Activated naive CD4-positive, alpha-beta T cell treated with anti-CD3 and anti-CD28 coated beads, Interleukin-2, amount 50 U/mL, for 16 hours (primary cell): Measurements from ENCODE around the gene KLHL18.
"Not testable (repeated sequence)": the region's sequence is repeated elsewhere in the genome, so short reads cannot be mapped to it uniquely, and the experiment has no call there.

ENCODE experiments used
- DNase-seq: peaks from one replicate; pipeline ENCODE4 v3.0.0-alpha.2; 2020

Gene KLHL18

DNA sequence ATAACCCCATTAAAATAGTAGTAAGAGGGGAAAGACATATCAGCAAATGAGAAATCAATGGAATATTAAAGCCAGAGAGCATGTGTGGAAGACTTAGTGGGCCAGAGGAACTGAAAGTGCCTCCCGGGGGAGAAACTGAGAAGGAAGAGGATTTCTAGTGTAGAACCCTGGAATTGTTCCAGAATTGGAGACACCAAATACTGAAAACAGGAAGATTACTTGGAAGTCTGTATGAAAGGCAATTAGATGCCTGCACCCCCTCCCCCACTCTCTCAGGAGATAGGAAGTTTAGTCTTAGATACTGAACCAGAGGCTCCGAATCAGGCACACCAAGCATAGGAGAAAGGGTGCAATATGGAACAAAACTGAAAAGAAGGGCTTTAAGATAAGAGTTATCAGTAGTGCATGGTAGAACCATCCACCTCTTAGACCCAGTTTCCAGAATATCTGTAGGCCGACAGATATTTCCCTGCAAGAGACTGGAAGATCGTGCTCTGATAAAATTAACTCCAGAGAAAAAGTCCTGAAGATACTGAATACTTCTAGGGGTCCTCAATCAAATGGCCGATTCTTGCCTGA, 32.4 kb downstream of the KLHL18 start:
- DNase-seq = no peak

DNA sequence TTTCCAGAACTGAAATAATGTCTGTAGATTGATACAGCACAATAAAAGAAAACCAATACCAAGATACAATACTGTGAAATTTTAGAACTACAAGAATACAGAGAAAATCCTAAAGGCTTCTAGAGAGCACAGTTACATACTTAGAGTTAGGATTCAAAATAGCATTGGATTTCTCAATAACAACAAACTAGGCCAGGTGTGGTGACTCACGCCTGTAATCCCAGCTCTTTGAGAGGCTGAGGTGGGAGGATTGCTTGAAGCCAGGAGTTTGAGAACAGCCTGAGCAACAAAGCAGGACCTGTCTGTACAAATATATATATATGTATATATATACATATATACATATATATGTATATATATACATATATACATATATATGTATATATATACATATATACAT, 33.4 kb downstream of the KLHL18 start:
- not testable (repeated sequence) for DNase-seq

DNA sequence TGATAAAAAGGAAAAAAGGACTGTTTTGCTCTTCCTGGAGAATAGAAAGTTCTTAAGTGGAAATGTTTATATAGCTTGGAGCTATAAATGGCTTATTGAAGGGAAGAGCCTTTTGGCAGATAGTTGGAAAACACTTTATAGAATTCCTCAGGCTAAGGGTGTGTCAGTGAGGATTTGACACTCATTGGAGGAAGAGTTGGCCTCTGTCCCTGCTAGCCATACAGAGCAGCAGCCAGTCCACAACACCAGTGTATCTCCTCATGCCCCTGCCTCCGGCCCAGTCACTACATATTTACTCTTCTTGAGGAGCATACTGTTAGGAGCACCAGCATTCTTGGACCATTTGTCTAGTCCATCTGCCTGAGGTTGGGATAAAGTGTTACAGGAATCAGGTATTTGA, 36.2 kb downstream of the KLHL18 start:
- no peak for DNase-seq

DNA sequence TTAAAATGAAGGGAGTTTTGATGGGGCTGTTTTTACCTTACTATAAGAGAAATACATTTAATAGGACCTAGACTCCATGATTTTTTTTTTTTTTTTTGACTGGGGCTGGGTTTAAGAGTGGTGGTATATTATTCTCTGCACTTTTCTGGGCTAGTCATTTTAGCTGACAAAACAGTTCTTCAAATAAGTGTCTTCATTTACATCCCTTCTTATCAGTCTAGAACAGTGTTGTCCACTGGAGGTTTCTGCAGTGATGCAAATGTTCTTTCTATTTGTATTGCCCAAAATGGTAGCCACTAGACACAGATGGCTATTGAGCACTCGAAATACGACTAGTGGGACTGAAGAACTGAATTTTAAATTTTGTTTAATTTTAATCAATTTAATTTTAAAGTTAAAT, 37.2 kb downstream of the KLHL18 start:
- no peak for DNase-seq

DNA sequence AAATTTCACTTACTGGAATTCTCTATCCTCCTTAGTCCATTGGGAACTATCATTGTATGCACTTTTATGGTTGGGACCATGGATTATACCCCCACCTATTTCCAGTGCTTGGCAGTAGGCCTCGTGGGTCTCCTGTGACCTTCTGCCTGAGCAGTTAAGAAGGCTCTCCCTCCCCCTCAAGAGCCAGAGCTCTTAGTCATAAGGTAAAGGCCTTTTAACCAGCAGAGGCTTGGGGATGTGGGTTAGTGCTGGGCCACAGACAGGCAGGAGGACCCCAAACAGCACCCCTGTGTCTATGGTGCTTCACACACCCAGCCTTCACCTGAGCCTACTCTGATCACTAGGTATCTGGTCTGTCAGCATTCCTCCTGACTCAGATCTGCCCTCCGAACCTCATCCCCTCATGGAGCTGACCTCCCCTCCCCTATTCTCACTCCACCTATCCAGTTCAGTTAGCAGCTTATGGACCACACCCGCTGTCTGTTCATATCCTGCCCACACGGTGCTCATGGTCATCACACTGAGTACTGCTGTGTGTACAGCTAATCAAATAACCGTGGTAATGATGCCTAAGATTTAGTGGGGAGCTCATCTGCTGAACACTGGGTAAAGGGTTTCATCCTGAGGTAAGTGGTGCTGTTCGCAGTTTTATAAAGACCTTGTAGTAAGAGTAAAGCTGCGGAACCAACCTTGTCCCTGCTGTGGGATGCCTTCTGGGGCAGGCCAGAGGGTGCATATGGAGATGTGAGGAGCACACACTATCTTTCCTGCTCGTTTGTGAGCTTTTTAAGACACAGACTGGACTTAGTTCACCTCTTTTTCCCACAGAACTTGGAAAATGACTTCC, 40.9 kb downstream of the KLHL18 start:
- DNase-seq = no peak

DNA sequence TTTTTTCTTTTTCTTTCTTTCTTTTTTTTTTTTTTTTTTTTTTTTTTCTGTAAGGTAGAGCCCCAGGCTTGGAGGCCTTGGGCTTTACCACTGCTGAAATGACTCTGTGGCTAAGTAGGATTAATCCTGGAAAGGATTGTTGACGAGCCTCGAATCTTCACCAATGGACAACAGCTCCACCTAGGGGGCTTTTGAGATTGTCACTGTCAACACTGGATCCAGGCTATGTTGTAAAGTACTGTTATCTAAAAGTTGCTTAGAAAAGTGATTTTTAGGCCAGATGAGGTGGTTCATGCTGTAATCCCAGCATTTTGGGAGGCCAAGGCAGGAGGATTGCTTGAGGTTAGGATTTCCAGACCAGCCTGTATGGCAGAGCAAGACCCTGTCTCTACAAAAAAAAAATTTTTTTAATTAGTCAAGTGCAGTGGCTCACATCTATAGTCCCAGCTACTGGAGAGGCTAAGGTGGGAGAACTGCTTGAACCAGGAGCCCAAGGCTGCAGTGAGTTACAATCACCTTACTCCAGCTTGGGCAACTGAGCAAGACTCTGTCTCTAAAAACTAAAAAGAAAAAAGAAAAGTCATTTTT, 41.6 kb downstream of the KLHL18 start:
- peak; percentile 38 for DNase-seq

DNA sequence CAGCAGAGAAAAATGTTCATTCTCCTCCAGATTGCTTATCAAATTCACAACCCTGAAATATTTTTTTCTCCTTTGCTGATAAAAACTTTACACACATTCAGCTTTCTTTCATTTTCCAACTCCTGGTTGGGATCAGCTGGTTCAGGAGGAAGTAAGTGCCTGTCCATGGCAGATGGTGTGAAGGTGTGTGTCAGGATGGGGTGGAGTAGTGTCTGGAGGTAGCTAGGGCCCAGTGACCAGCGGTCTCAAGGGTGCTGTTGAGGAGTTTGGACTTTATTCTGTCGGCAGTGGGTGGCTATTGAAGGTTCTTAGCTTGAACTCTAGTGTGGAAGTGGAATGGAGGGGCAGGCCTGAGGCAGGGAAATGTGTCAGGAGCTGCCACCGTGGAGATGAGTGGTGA, 51.2 kb downstream of the KLHL18 start:
- DNase-seq = no peak

DNA sequence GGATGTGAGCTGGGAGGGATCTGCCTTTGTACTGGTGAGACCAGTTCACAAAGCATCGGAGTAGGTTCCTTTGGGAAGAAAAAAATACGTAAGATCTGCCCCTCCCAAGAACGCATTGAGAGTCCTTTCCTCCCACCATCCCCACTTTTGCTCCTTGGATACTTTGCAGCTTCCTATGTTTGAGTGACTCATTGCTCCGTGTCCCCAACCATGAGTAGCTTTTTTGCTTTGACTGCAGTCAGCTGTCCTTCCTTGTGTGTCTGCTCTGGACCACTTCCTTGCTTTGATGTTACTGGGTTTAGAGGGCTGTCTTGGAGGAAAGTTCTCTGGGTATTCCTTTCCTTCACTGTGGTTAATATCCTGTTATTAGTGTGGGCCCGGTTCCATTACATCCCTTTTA, 54.9 kb downstream of the KLHL18 start:
- no peak for DNase-seq

DNA sequence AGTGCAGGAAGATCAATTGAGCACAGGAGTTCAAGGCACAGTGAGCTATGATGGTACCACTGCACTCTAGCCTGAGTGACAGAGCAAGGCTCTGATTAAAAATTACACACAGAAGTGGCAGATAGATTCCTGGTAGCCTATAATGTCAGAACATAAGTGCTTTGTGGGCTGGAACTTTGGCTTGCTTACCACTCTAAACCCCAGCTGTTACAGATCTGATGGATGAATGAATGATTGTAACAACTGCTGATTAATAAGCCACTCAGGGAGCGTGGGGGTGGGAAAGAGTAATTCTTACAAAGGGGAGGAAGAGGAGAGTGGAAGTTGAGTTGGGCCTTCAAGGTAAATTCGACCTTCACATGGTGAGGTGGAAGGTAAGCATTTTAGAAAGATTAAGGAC, 57.2 kb downstream of the KLHL18 start:
- DNase-seq = no peak

DNA sequence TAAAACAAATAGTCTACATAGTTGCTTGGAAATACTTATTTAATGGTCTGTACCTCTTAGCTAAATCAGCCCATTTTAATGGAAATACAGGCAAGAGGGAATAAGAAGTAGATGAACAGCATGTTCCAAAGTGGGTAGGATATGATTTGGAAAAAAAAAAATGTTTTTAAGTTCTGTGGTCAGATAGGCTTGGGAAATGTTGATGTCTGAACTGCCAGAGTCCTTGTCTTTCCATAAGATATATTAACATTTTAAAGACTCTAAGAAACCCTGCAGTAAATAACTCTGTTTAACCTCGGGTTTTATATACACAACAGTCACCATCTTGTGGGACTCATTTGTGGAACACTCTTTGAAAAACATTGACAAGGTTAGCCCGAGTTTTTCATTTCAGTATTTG, 58.1 kb downstream of the KLHL18 start:
- no peak for DNase-seq

DNA sequence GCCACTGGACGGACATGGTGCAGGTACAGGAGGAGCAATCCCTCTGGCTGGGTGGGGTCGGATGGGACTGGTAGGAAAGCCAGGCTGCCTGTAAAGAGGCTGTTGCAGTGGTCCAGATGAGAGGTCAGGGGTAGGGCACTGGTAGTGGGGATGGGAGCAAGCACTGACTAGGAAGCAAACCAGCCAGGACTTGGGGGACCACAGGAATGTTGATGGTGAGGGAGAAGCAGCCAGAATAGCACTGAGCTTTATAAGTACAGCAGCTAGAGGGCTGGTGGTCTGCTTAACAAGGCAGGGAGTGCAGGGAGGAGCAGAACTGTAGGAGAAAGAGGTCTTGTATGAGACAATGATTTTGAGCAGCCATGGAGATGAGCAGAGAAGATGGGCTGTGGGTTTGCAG, 59.4 kb downstream of the KLHL18 start:
- DNase-seq = no peak

DNA sequence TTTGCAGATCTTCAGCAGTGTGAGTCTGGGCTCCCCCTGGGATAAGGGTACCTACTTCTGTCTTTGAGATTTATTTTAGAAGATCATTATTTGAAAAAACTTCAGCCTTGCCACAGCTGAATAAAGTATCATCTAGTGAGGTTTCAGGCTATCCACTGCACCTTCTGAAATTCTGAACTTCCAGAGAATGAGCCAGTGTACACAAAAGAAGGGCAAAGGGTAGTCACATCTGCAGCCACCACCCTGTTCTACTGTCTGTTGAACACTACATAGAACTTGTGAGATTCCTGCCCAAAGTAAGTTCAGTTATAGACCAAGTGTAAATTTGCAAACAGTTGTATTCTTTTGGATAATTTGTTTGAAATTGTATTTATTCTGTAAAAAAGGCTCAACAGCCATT, 60.1 kb downstream of the KLHL18 start:
- no peak for DNase-seq

DNA sequence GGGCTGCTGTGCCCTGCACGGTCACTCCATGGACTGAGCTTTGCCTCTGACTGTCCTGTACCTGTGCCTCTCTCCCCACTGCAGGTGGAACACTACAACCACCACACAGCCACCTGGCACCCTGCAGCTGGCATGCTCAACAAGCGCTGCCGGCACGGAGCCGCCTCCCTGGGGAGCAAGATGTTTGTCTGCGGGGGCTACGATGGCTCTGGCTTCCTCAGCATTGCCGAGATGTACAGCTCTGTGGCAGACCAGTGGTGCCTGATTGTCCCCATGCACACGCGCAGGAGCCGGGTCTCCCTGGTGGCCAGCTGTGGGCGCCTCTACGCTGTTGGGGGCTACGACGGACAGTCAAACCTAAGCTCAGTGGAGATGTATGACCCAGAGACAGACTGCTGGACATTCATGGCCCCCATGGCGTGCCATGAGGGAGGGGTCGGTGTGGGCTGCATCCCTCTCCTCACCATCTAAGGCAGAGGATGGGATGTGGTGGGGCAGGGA, 60.8 kb downstream of the KLHL18 start:
- DNase-seq = no peak

DNA sequence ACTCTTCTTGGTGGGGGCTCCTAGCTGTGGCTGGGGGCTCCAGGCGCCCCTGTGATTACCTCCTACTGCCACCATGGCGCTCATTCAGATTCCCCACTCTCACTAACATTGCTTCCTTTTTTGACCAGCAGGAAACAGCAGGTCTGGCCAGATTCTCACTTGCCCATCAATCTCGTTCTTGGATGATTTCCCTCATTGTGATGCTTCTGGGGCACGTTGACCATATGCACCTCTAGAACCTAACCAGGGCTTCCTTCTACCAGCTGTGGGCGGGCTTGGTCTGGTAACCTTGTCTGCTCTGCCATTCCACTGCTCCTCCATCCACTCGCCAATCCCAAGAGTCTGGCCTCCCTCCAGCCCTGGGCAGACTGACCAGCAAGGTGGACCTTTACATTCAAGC, 62.2 kb downstream of the KLHL18 start:
- no peak for DNase-seq

DNA sequence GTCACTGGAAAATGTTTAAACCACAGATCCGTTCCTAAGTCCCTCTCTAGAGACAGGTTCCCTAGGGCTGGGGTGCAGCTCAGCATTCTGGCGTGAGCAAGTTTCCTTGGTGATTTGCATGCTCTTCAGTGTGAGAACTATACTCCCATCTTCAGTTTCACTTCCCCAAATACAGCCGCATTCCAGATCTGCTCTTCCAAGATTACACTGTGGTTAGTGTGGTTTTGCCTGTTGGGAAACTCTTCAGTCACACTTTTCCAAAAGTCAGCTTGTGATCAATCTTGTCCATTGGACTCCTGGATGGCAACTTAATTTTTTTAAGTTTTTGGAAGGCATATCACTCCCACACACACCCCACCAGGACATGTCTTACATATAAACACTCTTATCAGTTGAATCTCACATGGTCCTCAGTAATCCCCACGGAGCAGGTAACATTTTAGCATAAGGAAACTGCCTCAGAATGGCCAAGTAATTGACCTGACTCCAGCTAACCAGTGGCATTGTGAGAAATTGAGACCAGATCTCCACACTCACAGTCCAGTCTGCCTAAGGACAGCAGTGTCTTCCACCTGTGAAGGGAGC, 64.6 kb downstream of the KLHL18 start:
- DNase-seq = no peak

DNA sequence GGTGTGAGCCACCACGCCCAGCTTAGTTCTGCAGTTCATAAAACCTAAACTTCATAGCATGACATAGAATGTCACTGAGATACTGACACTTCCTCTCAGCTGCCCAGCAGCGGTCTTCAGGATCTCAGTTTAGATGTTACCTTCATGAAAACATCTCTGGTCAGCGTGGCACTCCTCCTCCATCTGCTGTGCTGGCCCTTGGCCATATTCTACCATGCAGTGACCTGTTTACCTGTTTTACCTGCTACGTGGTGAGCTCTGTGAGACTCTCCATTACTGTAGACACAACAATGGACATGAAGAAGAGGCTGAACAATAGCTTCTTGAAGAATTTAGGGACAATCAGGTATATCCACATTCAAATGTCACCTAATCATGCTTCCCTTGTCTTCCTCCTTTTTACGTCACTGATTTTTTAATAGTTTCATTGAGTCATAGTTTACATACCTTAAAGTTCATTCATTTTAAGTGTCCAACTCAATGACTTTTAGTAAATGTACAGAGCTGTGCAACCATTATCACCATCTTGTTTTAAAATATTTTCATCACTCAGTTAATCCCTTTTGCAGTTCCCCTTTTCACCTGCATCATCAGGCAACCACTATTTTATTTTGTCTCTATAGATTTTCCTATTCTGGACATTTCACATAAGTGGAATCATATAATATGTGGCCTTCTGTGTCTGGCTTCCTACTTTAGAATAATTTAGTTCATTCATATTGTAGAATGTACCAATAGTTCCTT, 65.8 kb downstream of the KLHL18 start:
- DNase-seq = no peak

DNA sequence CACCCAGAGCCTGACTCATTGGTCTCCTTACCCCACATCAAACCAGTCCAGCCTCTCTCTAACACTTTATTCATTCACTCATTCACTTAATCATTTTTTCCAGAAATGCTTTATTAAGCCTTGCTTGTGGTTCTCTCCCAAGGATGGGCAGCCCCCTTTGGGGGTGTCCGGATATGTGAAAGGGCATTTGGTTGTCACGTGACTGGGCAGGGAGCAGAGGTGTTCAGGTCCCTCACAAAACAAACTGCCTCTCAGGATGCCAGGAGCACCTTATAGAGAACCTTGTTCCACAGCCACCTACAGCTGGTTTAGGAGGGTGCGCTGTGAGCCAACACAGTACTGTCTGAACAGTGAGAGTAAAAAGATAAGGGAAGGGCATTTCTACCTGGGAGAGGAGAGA, 72.3 kb downstream of the KLHL18 start:
- no peak for DNase-seq

DNA sequence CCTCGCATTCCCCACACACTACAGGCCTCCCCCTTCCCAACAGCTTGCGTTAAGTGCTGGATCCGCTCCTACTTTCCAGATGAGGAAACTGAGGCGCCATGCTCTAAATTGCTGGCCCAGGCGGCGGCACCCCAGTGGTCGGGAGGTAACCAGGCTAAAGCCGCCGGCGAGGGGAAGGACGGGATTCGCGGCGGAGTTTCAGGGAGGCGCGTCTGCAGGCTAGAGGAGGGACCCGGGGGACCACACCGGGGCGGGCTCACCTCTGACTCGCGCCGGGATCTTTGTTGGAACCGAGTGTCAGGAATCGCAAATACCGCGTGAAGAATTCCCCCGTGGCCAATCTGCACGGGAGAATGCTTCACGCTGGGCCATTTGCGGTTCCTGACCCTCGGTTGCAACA, 73.5 kb downstream of the KLHL18 start:
- DNase-seq = no peak

DNA sequence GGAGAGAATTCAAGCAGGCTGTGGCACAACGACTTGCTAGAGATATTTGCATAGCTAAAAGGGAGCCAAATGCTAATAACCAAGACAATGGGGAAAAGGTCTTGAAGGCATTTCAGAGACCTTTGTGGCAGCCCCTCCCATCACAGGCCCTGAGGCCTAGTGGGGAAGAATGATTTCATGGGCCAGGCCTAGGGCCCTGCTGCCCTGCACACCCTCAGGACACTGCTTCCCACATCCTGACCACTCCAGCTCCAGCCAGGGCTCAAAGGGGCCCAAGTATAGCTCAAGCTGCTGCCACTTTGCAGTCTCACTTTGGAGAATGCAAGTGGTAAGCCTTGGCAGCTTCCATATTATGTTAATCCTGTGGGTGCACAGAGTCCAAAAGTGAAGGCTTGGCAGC, 76.6 kb downstream of the KLHL18 start:
- DNase-seq = no peak

DNA sequence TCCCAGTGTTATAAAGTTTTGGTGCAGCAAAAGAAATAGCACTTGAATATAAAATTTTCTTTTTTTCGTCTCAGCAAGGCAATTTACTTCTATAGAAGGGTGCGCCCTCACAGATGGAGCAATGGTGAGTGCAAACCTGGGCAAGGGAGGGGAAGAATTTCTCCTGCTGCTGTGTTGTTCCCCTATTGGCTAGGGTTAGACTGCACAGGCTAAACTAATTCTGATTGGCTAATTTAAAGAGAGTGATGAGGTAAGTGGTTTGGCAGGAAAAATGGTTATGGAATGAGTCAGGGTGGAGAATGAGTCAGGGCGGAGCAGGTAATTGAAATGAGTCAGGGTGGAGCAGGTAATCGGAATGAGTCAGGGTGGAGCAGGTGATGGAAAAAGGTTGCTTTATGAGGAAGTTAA, 77.4 kb downstream of the KLHL18 start:
- DNase-seq = not testable (repeated sequence)

DNA sequence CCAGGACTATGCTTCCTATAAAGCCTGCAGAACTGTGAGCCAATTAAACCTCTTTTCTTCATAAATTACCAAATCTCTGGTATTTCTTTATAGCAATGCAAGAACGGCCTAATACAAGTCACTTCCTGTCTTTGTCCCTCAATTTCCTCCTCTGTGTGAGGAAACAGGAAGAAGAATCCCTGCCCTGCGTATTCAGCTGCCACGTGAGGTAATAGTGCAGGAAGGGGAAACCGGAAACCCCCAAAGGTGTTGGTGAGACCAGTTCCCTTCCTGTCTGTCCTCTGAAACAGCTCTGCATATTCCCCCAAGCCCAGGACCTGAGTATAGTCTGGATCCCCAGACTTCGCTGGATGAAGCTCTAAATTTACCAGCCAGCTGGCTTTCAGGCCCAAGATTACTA, 80.0 kb downstream of the KLHL18 start:
- DNase-seq = no peak

DNA sequence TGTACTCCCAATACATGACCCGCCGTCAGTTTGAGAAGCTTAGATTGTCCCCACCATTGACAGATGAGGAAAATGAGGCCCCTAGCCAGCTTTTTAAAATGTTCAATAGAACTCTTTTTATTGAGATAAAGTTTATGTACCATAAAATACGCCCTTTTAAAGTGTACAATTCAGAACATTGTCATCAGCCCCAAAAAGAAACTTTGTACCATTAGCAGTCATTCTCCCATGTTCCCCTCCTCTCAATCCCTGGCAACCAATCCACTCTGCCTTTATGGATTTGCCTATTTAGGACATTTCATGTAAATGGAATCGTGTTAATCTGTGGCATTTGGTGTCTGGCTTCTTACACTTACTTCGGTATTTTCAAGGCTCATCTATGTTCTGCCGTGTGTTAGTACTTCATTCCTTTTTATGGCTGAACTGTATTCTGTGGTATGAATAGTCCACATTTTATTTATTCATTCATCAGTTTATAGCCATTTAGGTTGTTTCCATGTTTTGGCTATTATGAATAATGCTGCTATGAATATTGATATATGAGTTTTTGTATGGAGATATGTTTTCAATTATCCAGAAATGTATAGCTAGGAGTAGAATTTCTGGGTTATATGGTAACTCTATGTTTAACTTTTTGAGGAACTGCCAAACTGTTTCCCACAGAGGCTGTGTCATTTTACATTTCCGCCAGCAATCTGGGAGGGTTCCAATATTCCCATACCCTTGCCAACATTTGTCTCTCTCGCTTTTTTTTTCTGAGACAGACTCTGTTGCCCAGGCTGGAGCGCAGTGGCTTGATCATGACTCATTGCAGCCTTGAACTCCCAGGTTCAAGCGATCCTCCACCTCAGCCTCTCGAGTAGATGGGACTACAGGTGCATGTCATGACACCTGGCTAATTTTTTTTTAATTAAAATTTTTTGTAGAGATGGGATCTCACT, 82.7 kb downstream of the KLHL18 start:
- DNase-seq = no peak
